Measurements from ENCODE around the gene DNAJA4. TPM values are rescaled to one million over a fixed set of nuclear protein-coding genes. Genes with fewer than 3 reads are reported as not detected.

DNAJA4 gene
- total and polyA plus RNA-seq, 9 of the 15 experiments (the other 6 are each of a cell fraction or from before 2014, with no cell fraction given) = 0.11 to 1.0 (median 0.16) TPM; not detected in 4

DNA sequence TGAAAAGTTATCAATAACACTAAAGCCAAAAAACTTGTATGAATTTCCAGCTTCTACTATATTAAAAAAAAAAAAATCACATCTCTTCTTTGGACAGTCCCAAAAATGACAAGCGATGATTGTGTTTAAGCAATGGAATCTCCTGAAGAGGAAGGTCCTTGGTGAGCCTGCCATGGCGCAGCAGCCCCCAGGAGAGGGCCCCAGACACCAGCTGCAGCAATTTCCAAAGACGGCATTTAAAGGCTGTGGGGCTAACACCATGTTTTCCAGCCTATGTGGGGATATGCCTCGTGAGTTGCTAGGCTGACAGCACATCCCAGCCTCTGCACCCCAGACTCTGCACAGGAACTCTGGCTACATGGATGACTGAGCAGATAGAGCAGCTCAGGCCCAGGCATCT lies 20.4 kb downstream of the DNAJA4 start (continued):
- TF ChIP-seq FOS (IDR thresholded peaks at IDR 0.05; ENCODE audit: extremely low read depth, insufficient read length) = no peak
- TF ChIP-seq, protein P1, sequence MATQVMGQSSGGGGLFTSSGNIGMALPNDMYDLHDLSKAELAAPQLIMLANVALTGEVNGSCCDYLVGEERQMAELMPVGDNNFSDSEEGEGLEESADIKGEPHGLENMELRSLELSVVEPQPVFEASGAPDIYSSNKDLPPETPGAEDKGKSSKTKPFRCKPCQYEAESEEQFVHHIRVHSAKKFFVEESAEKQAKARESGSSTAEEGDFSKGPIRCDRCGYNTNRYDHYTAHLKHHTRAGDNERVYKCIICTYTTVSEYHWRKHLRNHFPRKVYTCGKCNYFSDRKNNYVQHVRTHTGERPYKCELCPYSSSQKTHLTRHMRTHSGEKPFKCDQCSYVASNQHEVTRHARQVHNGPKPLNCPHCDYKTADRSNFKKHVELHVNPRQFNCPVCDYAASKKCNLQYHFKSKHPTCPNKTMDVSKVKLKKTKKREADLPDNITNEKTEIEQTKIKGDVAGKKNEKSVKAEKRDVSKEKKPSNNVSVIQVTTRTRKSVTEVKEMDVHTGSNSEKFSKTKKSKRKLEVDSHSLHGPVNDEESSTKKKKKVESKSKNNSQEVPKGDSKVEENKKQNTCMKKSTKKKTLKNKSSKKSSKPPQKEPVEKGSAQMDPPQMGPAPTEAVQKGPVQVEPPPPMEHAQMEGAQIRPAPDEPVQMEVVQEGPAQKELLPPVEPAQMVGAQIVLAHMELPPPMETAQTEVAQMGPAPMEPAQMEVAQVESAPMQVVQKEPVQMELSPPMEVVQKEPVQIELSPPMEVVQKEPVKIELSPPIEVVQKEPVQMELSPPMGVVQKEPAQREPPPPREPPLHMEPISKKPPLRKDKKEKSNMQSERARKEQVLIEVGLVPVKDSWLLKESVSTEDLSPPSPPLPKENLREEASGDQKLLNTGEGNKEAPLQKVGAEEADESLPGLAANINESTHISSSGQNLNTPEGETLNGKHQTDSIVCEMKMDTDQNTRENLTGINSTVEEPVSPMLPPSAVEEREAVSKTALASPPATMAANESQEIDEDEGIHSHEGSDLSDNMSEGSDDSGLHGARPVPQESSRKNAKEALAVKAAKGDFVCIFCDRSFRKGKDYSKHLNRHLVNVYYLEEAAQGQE (IDR thresholded peaks at IDR 0.05; ENCODE audit: borderline replicate concordance) = peak; percentile 40; the same call in 1 of the 2 replicates
- TF ChIP-seq, protein P1 (CRISPR knock-in tag; IDR thresholded peaks at IDR 0.05; ENCODE audit: low read depth) = no peak

All from K562 (cell line).